ENCODE measurements around the gene NOX4.
"Not testable (repeated sequence)": the region's sequence is repeated elsewhere in the genome, so short reads cannot be mapped to it uniquely, and the experiment has no call there.

Gene NOX4

DNA sequence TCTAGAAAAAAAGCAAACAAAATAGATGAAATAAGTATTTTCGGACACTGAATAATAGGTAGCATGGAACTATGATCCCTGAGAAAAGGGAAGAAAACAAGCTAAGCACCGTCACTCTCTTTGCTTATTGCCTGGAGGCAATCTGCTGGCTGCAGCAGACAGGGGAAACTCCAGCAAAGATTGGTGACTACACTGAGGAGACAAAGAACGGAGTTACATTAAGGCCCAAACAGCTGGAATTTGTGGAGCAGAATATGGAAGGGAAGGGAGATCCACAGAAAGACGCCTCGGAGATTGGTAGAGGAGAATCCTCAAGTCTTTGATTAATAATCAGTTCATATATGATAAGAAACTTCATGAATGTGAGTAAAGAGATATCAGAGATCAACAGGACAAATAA lies 163.3 kb downstream of the NOX4 start:
- Histone ChIP-seq H3K4me3 (replicated peaks; ENCODE audit: insufficient read depth, low read length) (no peak overlapping the region), H3K27ac (replicated peaks) (no peak overlapping the region), H3K27me3 (ENCODE audit: insufficient read depth, poor library complexity, severe bottlenecking) (no peaks in the 10 kb centered on the region)
- no peak for TF ChIP-seq GABPA (IDR thresholded peaks at IDR 0.05; ENCODE audit: low read depth)
- no peak for TF ChIP-seq SPI1 (IDR thresholded peaks at IDR 0.05; ENCODE audit: borderline replicate concordance, low read depth)
- no peak for TF ChIP-seq CTCF (IDR thresholded peaks at IDR 0.05; ENCODE audit: insufficient read depth, low read length)
- TF ChIP-seq POLR2AphosphoS5 (IDR thresholded peaks at IDR 0.05; ENCODE audit: low read depth): no peak
- TF ChIP-seq, protein P1, sequence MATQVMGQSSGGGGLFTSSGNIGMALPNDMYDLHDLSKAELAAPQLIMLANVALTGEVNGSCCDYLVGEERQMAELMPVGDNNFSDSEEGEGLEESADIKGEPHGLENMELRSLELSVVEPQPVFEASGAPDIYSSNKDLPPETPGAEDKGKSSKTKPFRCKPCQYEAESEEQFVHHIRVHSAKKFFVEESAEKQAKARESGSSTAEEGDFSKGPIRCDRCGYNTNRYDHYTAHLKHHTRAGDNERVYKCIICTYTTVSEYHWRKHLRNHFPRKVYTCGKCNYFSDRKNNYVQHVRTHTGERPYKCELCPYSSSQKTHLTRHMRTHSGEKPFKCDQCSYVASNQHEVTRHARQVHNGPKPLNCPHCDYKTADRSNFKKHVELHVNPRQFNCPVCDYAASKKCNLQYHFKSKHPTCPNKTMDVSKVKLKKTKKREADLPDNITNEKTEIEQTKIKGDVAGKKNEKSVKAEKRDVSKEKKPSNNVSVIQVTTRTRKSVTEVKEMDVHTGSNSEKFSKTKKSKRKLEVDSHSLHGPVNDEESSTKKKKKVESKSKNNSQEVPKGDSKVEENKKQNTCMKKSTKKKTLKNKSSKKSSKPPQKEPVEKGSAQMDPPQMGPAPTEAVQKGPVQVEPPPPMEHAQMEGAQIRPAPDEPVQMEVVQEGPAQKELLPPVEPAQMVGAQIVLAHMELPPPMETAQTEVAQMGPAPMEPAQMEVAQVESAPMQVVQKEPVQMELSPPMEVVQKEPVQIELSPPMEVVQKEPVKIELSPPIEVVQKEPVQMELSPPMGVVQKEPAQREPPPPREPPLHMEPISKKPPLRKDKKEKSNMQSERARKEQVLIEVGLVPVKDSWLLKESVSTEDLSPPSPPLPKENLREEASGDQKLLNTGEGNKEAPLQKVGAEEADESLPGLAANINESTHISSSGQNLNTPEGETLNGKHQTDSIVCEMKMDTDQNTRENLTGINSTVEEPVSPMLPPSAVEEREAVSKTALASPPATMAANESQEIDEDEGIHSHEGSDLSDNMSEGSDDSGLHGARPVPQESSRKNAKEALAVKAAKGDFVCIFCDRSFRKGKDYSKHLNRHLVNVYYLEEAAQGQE (IDR thresholded peaks at IDR 0.05; ENCODE audit: insufficient replicate concordance, low read depth): no peak
- no peak for DNase-seq (ENCODE audit: low read depth in 1 of 2, low spot score in 1 of 2)

GRCh38 chr11:89321401-89321800 lies 169.8 kb downstream of the NOX4 start:
- no peak overlapping the region for H3K4me3 ChIP-seq (replicated peaks; ENCODE audit: insufficient read depth, low read length)

DNA sequence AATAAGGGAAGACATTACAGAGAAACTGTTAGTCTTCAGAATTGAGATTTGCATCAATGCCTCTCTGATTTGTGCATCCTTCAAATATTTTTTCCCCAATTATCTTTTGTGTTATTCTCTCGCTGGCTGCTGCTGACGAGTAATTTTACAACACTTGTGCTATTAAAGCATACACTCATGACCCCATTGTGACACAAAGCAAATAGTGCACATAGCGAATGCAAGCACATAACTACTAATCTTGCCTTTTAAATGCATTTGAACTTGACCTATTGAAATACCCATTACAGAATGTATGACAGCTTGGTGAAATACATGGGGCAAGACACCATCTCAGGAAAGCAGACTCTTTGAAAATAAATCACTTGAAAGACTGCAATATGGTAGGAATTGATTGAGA lies 180.6 kb downstream of the NOX4 start:
- not testable (repeated sequence) for H3K27ac ChIP-seq (replicated peaks); DNase-seq (ENCODE audit: low read depth in 1 of 2, low spot score in 1 of 2); H3K4me3 ChIP-seq (replicated peaks; ENCODE audit: insufficient read depth, low read length)

More at GRCh38 chr11:89321401-89321800, 169.8 kb downstream of the NOX4 start:
- DNase-seq (ENCODE audit: low read depth in 1 of 2, low spot score in 1 of 2): no peak
- TF ChIP-seq CTCF (IDR thresholded peaks at IDR 0.05; ENCODE audit: insufficient read depth, low read length) (no peak), POLR2AphosphoS5 (IDR thresholded peaks at IDR 0.05; ENCODE audit: low read depth) (no peak), SPI1 (IDR thresholded peaks at IDR 0.05; ENCODE audit: borderline replicate concordance, low read depth) (no peak), GABPA (IDR thresholded peaks at IDR 0.05; ENCODE audit: low read depth) (no peak)
- TF ChIP-seq, protein P1 (IDR thresholded peaks at IDR 0.05; ENCODE audit: insufficient replicate concordance, low read depth): no peak
- Histone ChIP-seq H3K27ac (replicated peaks) (no peak overlapping the region), H3K27me3 (ENCODE audit: insufficient read depth, poor library complexity, severe bottlenecking) (no peaks in the 10 kb centered on the region)

DNA sequence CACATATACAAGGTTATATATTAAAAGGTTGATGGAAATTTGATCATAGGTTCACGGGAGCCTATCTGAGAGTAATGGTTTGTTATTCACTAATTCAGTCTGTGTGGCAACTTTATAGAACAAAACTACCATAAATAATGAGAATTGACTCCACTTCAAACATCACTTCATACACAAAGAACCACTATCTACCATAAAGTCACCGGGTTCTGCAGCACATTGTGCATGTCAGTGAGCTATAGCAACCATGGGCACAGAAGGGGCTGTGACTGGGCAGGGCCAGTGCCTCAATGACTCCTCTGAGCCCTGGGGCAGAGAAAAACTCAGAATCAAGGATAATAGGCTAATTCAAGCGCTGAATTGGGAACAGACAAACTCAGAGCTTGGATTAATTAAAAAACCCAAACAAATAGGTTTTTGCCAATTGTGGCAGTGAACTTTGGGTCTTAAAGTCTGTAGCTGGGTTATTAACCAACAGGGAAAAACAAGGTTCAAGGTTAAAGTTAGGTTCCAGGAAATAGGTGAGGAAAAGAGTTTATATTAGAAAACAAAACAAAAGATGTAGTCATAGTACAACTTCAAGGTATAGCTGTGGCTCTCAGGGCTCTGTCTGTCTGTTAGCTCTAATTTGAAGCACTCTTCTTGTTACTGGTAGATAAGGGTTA lies 181.7 kb downstream of the NOX4 start:
- not testable (repeated sequence) for DNase-seq (ENCODE audit: low read depth in 1 of 2, low spot score in 1 of 2); H3K27ac ChIP-seq (replicated peaks); H3K4me3 ChIP-seq (replicated peaks; ENCODE audit: insufficient read depth, low read length); H3K27me3 ChIP-seq (ENCODE audit: insufficient read depth, poor library complexity, severe bottlenecking)

More for the DNA sequence above, 180.6 kb downstream of the NOX4 start:
- H3K27me3 ChIP-seq (ENCODE audit: insufficient read depth, poor library complexity, severe bottlenecking): not testable (repeated sequence)

- not testable (repeated sequence) for H3K27ac ChIP-seq (replicated peaks); DNase-seq (ENCODE audit: low read depth in 1 of 2, low spot score in 1 of 2)
Observed at GRCh38 chr11:89308272-89308671, 182.9 kb downstream of the NOX4 start.

DNA sequence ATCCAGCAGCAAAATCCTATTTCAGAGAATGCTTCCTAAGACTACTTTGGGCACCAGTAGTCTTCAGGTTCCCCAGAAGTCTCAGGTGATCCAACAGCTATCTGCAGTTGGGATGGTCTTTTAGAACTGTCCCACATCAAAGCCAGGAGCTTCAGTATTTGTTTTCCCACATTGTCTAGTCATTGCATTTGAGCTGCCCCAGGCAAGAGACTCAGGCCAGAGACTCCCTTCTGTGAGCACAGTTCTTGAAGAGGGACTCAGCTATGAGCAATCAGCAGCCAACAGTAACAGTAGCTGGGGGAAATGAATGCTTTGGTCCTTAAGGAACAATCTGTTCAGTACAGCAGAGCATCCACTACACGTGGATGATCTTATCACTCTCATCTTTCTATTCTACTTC lies 188.1 kb downstream of the NOX4 start:
- not testable (repeated sequence) for H3K27me3 ChIP-seq (ENCODE audit: insufficient read depth, poor library complexity, severe bottlenecking); H3K4me3 ChIP-seq (replicated peaks; ENCODE audit: insufficient read depth, low read length); H3K27ac ChIP-seq (replicated peaks); DNase-seq (ENCODE audit: low read depth in 1 of 2, low spot score in 1 of 2)

More at GRCh38 chr11:89308272-89308671, 182.9 kb downstream of the NOX4 start:
- not testable (repeated sequence) for H3K27me3 ChIP-seq (ENCODE audit: insufficient read depth, poor library complexity, severe bottlenecking); H3K4me3 ChIP-seq (replicated peaks; ENCODE audit: insufficient read depth, low read length)

- not testable (repeated sequence) for H3K27ac ChIP-seq (replicated peaks); H3K27me3 ChIP-seq (ENCODE audit: insufficient read depth, poor library complexity, severe bottlenecking); H3K4me3 ChIP-seq (replicated peaks; ENCODE audit: insufficient read depth, low read length); DNase-seq (ENCODE audit: low read depth in 1 of 2, low spot score in 1 of 2)
Observed at GRCh38 chr11:89295023-89295422, 196.2 kb downstream of the NOX4 start.

Data from HL-60 (cell line).